ENCODE results near the gene TSHB.

DNA sequence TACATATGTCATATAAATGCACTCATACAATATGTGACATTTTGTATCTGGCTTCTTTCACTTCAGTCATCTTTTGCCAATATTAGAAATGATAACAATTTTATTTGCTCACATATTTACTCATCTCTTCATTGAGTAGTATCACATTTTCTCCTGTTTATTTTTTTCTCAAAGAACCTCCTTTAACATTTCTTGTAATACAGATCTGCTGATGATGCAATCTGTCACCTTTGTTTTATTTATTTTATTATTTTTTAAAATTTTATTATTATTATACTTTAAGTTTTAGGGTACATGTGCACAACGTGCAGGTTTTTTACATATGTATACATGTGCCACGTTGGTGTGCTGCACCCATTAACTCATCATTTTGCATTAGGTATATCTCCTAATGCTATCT lies 15.8 kb upstream of the TSHB start:
- TF ChIP-seq CTCF (IDR thresholded peaks at IDR 0.05), result no peak
- no peak for TF ChIP-seq POLR2A (IDR thresholded peaks at IDR 0.05)
